Right lobe of liver (tissue), 6 donors: ENCODE measurements around the gene WFDC2. TPM values are rescaled to one million over a fixed set of nuclear protein-coding genes. Genes with fewer than 3 reads are reported as not detected.
"Not testable (repeated sequence)": the region's sequence is repeated elsewhere in the genome, so short reads cannot be mapped to it uniquely, and the experiment has no call there.

Experiments
- ATAC-seq, 4 donors: fragments of 200-7000 bp; cut with Tn5 transposase; one replicate each; pipeline ENCODE4 v1.9.1; 2020; ENCODE audit warnings: mild to moderate bottlenecking in 4 of 4, moderate library complexity in 4 of 4
- DNase-seq, 3 donors: peaks; one replicate each; pipeline ENCODE4 v3.0.0-alpha.2; 2020
- H3K27ac ChIP-seq, 3 donors: fragments of 200-600 bp; one replicate each; pipeline ENCODE4 v1.8.0; 2022
- H3K27me3 ChIP-seq, 2 donors: fragments of 200-600 bp; one replicate each; pipeline ENCODE4 v1.8.0; 2022
- H3K36me3 ChIP-seq, 4 donors: fragments of 200-600 bp; sonication (generic) in 1 of 4; one replicate each; pipeline versions ENCODE4 v1.5.1 to v1.8.0; 2017 to 2022; ENCODE audit warnings: control low read depth in 1 of 4
- H3K4me1 ChIP-seq, 4 donors: fragments of 200-600 bp; sonication (generic) in 1 of 4; one replicate each; pipeline versions ENCODE4 v1.5.1 to v1.8.0; 2017 to 2022; ENCODE audit warnings: control low read depth in 1 of 4
- H3K4me3 ChIP-seq, 3 donors: fragments of 200-600 bp; one replicate each; pipeline ENCODE4 v1.8.0; 2022
- H3K9me3 ChIP-seq, 4 donors: fragments of 200-600 bp; sonication (generic) in 1 of 4; one replicate each; pipeline versions ENCODE4 v1.5.1 to v1.8.0; 2017 to 2022; ENCODE audit warnings: control low read depth in 1 of 4
- CTCF ChIP-seq, 4 donors: fragments of 200-600 bp in 3 of 4; fragments of 450-650 bp in 1 of 4; IDR thresholded peaks; one replicate each; pipeline versions ENCODE4 v1.5.1 to v1.8.0; 2016 to 2022; ENCODE audit warnings: antibody characterized with exemption in 4 of 4, mild to moderate bottlenecking in 2 of 4
- POLR2A ChIP-seq: fragments of 450-650 bp; IDR thresholded peaks from one replicate; pipeline ENCODE4 v1.6.1; 2017; ENCODE audit warnings: antibody characterized with exemption, mild to moderate bottlenecking
- WGBS: methylation state at CpG from one replicate; pipeline ENCODE4 v1.1.6; 2018; ENCODE audit warnings: low coverage, low lambda C conversion rate; ENCODE audit not compliant: insufficient coverage; ENCODE audit errors: missing lambda C conversion rate; 5-methylcytosine and 5-hydroxymethylcytosine counted together
- intact Hi-C, 2 donors: fragments of 100-400 bp; cut with DNase I; formaldehyde crosslinking; loops; one replicate each; pipeline versions ENCODE4 v1.11.2 to v1.14.1; 2022
- total RNA-seq, 6 experiments: library from RNA; depleted of rRNA in 2 of 6; stranded (reverse); fragments of >200 nt in 2 of 6; fragmentation: NEBNext Ultra II Directional in 3 of 6; extraction: Animal tissue kit (Norgen Biotek cat#: 25700) in 3 of 6; gene quantifications; one replicate each; pipeline versions ENCODE4 v1.1.0 to v1.2.4, GENCODE V29; 2016 to 2023
- donor health status: DM: no; HTN: yes; CAD: no.
- donor health status: DM: no; HTN: no; CAD: no.
- donor health status: DM: no; HTN: no; CAD: no.
- donor health status: DM: no; HTN: yes; CAD: no.
- donor health status: DM: no; HTN: yes; CAD: no.

The WFDC2 gene
- total RNA-seq, 6 experiments from 2014 or later: 0.77 to 2.8 (median 1.8) TPM; not detected in 1

- ATAC-seq (peak in 2 of 4 donors; percentile 15 to 30), DNase-seq (no peak)
- Histone ChIP-seq H3K36me3 (no peaks in the 10 kb centered on the region), H3K4me1 (peaks cover 0 to 19% (median 0%) of the 10 kb centered on the region in 4 donors), H3K9me3 (no peaks in the 10 kb centered on the region), H3K27me3 (peaks cover 0 to 16% of the 10 kb centered on the region in 2 donors), H3K27ac (no peak overlapping the region), H3K4me3 (no peak overlapping the region)
- intact Hi-C loops: no loop called here
- TF ChIP-seq CTCF (IDR thresholded peaks at IDR 0.05) (no peak), POLR2A (no peak)
- WGBS: 8% methylated on average over 2 of the region's 3 CpGs
These were observed 1.7 kb upstream of the WFDC2 start for GRCh38 chr20:45467861-45468260.

- peaks cover 0 to 19% (median 0%) of the 10 kb centered on the region in 4 donors for H3K4me1 ChIP-seq
- intact Hi-C loops: no loop called here
These were observed 844 bp downstream of the WFDC2 start for GRCh38 chr20:45470262-45470931.

GRCh38 chr20:45470937-45471336 is 1.4 kb downstream of the WFDC2 start:
- Histone ChIP-seq H3K36me3 (no peaks in the 10 kb centered on the region), H3K4me1 (peaks cover 0 to 19% (median 0%) of the 10 kb centered on the region in 4 donors), H3K27ac (no peak overlapping the region), H3K27me3 (peaks cover 0 to 16% of the 10 kb centered on the region in 2 donors), H3K4me3 (peak overlapping the region; percentile 4 to 48 (median 31)), H3K9me3 (no peaks in the 10 kb centered on the region)
- 24% methylated on average over 10 of the region's 10 CpGs for WGBS
- TF ChIP-seq POLR2A (no peak), CTCF (IDR thresholded peaks at IDR 0.05) (no peak)
- DNase-seq: no peak
- intact Hi-C loops: no loop called here
- ATAC-seq: no peak

More at GRCh38 chr20:45470262-45470931, 844 bp downstream of the WFDC2 start:
- TF ChIP-seq CTCF (IDR thresholded peaks at IDR 0.05): no peak
- no peak for TF ChIP-seq POLR2A
- 2% methylated on average over 22 of the region's 50 CpGs for WGBS
- Histone ChIP-seq H3K27me3 (peaks cover 0 to 16% of the 10 kb centered on the region in 2 donors), H3K9me3 (no peaks in the 10 kb centered on the region), H3K36me3 (no peaks in the 10 kb centered on the region), H3K4me3 (peak overlapping the region; percentile 4 to 48 (median 31)), H3K27ac (no peak overlapping the region)
- DNase-seq (peak in 1 of 3 donors; percentile 37), ATAC-seq (peak; percentile 65 to 82 (median 74))

GRCh38 chr20:45472286-45472685 is 2.7 kb downstream of the WFDC2 start:
- H3K9me3 ChIP-seq, intact Hi-C loops, H3K36me3 ChIP-seq, H3K4me3 ChIP-seq, DNase-seq, ATAC-seq, H3K27ac ChIP-seq: not testable (repeated sequence)
- WGBS: 54% methylated on average over 3 of the region's 3 CpGs
- H3K4me1 ChIP-seq: peaks cover 0 to 19% (median 0%) of the 10 kb centered on the region in 4 donors
- H3K27me3 ChIP-seq: peaks cover 0 to 16% of the 10 kb centered on the region in 2 donors

DNA sequence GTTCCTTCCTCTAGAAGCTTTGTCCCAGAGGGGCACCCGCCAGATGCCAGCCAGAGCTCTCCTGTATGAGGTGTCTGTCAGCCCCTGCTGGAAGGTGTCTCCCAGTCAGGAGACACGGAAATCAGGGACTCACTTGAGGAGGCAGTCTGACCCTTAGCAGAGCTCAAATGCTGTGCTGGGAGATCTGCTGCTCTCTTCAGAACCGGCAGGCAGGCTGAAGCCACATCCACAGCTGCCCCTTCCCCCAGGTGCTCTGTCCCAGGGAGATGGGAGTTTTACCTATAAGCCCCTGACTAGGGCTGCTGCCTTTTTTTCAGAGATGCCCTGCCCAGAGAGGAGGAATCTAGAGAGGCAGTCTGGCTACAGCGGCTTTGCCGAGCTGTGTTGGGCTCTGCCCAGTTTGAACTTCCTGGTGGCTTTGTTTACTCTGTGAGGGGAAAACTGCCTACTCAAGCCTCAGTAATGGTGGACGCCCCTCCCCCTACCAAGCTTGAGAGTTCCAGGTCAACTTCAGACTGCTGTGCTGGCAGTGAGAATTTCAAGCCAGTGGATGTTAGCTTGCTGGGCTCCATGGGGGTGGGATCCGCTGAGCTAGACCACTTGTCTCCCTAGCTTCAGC is 8.1 kb downstream of the WFDC2 start:
- H3K9me3 ChIP-seq, DNase-seq, H3K27ac ChIP-seq, intact Hi-C loops, H3K4me1 ChIP-seq, H3K27me3 ChIP-seq, ATAC-seq, H3K36me3 ChIP-seq, H3K4me3 ChIP-seq: not testable (repeated sequence)
- 100% methylated on average over 1 of the region's 7 CpGs for WGBS
